Activated gamma-delta T cell (primary cell): Measurements from ENCODE around the gene HAUS7.

Experiments
- DNase-seq: peaks from one replicate; lab custom pipeline; 2025; lab: John Stamatoyannopoulos, UW

HAUS7 gene

DNA sequence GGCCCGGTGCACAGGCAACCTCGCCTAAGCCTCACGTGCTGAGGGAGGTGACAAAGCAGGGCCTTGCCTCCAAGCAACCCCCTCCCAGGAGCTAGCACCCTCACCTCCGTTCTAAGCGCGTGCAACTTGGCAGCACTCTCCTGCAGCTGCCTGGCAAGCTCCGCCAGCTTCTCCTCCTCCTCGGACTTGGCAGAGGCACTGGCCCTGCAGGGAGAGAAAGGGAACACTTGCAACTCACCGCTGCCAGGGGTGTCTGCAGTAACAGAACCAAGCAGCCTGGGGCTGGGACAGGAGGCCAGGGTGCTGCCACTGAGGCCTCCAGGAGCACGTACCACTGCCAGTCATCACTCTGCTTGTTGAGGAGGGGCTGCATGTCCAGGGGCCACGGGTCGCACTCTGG lies 14.2 kb downstream of the HAUS7 start:
- no peak for DNase-seq

DNA sequence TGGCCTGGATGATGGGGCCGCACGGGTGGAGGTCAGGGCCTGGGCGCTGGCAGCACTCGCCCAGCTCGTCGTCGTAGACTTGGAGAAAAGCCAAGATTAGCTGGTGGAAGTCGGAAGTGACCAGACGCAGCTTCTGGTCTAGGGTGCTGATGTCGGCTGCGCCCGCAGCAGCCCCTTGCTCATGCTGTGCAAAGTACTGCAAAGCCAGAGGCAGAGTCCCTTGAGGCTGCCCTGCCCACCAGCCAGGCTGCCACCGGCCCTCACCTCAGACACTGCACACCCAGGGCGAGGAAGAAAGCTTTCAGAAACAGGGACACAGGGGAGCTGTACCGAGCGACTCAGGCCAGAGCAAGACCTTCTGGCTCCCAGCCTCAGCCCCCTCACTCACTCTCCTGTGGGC lies 14.8 kb downstream of the HAUS7 start:
- no peak for DNase-seq

DNA sequence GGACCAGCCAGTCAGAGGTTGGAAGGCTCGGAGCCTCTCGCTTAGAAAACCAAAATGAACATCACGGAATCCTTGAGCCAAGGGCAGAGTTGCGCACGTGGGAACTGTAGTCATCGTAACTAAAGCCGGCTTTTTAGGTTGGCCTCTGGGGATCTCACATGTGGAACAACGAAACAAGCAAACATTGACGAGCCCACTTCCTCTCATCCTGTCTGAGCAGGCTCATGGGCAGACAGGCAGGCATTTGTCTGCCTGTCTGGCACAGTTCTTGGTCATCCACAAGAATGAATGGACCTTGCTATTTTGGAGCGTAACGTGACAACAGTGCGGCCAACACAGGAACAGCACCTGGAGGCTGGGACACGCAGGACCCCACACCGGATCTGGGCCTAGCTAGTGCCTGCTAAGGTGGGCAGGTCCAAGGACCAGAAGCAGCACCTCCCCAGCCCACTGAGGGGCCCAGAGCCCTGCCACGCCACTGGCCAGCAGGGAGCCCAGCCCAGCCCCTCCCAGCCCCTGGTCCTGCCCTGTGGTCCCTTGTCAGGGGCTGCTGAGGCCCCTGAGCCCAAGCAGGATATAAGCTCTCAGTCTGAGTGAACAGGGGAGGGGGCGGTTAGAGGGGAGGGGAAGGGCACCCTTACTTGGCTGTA lies 15.3 kb downstream of the HAUS7 start:
- DNase-seq = no peak

DNA sequence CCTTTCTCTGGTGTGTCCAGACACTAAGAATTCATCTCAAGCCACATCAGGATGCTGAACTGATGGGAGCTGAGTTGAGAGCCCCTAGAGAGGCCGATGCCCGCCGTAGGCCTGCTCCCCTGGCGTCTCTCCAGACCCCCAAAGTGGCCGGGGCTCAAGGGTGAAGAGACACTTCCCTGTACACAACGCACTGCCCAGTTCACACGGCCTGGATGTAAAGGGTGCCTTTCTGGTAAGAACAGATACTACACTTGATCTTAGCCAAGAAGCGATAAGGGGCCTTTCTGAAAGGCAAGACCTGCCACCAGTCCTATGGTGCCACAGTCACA lies 19.5 kb downstream of the HAUS7 start:
- DNase-seq = no peak

DNA sequence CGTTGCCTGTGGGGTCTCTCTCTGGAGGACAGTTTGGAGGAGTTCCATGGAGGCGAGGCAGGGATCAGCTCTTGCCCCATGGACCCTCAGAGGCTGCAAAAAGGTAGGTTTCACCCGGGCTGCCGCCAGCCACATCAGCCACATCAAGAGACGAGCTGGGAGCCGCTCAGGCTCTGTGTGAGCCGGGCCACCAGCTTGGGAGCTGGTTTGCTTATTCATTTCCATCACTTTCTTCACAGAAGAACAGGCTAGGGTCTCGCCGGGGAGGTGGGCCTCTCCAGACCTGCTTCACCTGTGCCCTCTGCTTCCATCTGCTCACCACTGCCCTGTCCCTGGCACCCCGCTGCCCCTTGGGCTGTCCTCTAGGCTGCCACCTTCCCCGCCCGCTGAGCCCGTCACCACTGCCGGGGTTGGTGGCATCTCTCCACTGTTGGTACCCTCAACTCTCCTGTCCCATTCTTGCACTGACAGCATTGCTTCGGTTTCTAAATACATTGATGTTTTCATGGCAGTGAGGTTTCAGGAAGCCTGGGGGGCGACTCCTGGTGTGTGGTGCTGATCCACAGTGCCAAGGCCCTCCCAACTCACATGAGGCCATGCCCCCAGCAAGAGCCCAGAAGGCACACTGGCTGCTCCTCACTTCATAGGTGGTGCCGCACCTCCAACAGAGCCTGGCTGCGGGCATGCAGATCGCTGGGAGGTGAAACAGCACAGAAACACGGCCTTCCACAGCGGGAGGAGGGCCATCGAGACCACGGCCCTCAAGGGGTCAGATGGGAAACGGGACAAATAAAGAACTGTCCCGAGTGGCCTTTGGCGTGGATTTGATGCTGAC lies 20.0 kb downstream of the HAUS7 start:
- DNase-seq = no peak

DNA sequence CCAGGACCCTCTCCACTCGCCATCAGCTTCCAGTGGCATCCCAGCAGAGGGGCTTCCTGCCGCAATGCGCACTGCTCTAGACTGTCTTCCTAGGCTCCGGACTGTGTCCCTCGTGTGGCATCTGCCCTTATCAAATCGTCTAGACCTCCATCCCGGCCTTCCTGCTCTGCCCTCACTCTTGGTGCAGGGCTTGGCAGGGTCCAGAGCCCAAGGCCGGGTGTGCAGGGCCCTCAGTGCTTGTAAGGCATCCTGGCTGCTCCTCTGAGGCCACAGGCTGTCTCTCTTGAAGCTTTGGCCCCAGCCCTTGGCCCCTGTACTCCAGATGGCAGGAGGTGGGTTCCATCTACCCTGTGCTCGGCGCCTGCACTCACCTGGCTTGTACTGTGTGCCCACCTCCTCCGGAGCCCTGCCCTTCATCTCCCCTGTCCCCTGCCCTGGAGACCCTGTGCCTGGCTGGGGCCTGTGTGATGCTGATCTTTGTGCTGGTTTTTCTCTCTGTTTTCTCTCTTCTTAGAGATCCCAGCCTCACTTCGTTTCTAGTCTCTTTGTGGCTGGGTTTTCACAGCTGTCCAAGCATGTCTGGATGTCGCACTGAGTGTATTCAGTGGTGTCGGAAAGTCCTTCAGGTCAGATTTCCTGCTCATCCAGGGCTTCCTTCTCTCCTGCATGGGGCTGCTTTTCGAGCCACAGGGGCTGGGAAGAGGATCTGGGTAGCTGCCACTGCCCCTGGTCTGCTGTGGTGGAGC lies 20.8 kb downstream of the HAUS7 start:
- DNase-seq = no peak

DNA sequence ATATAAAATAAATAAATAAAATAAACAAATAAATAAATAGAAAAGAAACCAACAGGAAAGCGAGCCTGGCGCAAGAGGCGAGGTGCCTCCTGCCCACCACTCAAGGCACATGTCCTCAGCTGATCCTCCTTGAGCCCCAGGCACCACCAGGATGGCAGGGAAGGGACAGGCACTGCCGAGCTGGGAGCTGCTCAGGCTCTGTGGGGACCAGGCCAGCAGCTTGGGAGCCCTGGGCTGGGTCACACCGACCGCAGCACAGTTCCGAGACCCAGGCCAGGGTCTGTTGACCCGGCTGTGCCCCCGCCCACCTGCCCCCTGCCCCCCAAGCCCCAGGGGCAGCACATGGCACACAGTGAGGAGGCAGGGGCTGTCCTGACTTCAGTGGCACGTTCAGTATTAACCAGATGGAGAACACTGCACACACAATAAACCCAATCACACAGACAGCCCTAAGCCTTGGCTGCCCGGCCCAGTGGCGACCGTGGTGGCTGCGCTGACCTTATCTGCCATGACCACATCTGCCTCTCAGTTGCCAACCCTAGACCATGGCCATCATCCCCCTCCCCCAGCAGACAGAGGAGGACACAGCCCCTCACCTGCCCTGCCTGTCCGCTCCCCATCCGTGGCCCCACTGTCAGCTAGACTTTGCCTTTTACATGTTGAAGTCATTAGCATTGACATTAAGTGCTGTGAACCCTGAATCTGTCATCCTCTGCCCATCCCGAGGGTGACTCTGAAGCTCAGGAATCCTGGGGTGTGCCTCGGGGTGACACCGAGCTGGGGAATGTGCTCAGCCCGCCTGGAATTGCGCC lies 21.6 kb downstream of the HAUS7 start:
- no peak for DNase-seq

DNA sequence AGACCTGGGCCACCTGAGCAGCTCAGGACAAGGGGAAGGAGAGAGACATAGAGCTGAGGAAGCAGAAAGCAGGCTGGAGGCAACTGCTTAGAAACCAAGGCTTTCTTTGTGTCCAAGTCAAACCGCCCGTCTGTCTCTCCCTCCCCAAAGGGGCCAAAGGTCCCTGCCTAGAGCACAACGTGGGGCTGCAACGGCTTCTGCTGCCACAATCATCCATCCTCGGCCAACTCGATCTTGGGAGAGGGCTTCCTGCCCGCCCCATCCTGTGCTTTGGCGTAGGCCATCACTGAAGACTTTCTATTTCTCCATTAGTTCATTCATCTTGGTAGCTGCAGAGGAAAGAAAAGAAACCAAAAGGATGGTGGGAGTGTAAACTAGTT lies 22.8 kb downstream of the HAUS7 start:
- no peak for DNase-seq

DNA sequence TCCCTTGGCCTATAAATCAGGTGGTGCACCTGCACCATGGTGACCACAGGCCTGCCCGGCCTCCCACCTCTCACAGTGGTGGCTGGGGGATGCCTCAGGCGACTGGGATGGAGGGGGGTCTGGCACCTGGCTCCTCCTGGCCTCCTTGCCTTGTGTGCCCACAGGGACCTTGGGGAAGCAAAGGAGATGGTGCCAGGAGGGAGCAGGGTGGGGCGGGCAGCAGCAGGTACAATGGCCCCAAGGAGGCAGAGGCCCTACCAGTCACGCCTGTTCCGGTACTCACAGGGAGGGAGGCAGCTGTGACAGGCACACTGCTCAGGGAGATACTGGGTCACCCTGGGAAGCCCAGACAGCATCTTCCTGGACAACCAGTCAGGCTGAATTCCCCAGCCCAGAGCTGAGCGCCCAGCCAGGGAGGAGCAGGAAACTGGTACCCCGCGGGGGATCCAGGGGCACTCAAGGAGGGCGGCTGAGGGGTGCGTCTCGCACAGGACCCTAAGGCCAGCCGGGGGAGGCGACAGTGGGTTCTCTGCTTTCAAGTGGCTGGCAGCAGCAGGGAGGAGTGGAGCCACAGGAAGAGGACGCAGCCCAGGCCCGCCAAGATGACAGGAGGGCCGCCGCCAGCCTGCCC lies 23.3 kb downstream of the HAUS7 start:
- DNase-seq = no peak

DNA sequence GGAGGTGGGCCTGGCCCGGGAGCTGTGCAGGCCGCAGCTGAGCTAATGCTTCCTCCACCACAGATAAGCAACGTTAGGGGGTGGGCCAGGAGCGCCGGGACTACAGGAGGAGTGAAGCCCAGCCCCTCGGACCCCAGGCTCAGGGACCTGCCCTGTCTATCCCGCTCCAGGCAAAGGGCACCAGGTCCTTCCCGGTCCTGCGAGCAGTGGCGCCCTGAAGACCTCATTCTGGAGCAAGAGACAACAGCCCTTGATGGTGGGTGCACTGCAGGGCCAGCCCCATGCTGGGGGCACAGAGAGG lies 23.8 kb downstream of the HAUS7 start:
- DNase-seq = no peak

DNA sequence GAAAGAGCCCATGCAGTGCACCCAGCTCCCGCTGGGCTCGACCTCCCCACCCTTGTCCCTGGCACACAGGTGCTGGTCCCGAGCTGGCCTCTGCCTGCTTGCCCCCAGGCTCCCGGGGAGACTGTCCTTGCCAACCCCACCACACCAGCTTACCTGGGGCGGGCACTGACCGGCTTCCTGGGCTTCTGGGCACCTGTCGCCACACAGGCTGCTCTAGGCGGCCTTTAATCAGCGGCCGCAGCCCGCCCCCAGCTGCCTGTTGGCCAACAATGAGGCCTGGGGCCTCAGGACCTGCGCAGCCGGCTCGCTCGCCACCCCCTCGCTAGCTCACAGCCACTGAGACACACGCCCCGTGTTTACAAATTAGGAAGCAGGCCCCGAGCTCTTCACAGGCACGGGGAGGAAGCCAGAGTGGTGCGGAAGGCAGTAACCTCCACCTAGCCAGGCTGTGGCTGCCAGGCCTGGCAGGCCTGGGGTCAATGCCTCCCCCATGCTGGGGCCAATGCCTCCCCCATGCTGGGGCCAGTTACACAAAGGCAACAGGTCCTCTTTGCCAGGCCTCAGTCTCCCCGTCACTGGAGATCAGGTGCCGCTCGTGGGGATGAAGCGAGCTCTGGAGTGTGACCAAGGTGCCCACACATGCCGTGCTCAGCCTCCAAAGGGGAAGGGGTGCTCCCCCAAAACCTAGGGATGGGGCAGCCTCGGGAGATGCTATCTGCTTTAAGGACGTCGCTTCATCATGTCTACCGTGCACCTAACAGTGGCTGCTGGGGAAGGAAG lies 24.3 kb downstream of the HAUS7 start, which contains the start of gene TREX2:
TREX2 (minus strand) TSS at position 201 of the 780 bp plus-strand sequence. CDS start 626 bp downstream, outside the sequence.
- no peak for DNase-seq

DNA sequence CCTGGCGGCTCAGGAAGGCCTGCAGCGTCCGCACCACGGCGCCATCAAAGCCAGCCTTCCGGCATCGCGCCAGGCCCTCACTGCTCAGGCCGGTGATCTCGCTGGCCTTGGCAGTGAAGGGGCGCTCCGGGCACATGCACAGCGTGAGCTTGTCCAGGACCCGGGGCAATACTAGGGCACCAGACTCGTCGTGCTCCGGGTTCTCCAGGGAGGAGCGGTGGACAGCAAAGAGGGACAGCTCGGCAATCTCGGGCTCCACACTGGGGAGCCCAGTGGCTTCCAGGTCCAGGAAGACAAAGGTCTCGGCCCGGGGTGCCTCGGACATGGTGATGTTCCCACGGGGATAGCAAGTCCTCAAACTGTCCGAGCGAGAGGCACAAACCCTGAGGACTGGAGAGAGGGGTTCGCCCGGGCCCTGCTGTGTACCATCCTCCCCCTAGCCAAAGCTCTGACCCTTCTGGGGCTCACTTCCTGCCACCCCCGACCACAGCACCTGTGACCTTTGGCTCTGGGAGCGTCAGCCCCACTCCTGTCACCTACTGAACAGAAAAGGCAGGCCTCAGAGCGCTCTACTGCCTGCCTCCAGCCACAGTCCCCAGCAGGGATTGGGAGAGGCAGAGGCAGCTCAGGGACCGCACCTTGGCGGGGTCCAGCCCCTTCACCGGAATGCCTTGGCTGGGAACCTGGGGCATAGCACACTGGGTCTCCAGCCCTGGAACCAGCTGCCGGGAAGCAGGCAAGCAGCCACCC lies 25.1 kb downstream of the HAUS7 start:
- DNase-seq = no peak

DNA sequence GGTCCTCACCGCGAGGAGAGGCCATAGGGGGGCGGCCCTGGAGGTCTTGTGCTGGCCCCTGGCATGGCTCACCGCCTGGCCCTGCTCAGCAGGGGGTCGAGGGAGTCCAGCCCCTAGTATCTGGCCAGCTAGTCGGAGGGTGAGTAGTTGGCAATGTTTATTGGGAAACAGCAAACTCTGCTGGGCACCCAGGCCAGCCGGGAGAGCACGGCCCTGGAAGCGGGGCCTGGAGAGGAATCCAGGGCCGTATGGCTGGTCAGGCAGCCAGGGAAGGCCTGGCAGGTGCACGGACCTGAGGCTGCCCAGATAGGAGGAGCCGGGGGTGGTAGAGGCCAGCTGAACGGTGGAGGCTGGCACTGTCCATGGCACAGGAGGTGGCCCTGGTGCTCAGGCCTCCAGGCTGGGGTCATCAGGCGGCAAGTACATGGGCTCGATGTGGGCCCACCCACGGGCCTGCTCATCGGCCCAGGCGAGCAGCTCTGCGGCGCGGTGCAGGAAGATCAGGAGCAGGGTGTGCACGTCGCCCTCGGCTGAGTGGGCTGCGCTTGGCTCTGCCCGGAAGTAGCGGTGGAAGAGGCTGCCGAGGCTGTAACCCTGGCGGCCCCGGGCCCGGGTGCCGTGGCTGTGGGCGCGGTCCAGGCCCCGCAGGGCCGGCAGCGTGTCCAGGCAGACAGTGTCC lies 25.9 kb downstream of the HAUS7 start:
- no peak for DNase-seq

DNA sequence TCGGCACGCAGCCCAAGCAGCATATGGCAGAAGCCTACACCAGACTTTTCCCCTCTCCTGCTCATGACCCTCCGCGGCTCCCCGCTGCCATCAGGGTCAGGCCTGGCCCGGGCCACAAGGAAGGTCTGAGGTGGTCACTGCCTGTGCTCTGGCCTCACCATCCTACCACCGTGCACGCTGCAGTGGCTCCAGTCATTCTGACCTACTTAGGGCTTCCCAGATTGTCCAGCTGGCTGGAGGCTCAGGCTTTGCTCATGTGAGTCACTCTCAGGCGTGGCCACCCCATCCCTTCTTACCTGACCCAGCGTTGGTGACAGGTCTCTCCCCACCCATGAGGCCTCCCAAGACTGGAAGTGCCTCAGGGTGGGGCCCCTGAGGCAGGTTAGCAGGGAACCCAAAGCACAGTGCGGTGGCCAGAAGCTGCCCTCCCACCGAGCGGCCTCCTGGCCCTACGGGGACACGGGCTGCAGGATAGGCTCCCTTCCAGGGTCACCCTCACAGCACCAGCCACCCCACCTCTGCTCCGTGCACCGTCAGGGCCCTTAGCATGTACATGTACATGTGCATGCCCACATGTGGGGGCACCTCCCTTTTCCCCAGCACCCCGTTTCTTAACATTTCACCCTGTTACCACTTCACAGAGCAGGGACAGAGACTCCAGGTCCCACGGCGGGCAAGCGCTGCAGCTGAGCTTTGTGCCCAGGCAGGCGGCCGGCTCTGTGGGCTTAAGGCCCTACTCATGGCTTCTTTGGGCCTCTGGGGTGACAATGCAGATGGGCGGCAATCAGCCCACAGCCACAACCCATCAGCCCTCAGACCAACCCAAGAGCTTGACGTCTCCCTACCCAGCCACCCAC lies 26.7 kb downstream of the HAUS7 start:
- no peak for DNase-seq

DNA sequence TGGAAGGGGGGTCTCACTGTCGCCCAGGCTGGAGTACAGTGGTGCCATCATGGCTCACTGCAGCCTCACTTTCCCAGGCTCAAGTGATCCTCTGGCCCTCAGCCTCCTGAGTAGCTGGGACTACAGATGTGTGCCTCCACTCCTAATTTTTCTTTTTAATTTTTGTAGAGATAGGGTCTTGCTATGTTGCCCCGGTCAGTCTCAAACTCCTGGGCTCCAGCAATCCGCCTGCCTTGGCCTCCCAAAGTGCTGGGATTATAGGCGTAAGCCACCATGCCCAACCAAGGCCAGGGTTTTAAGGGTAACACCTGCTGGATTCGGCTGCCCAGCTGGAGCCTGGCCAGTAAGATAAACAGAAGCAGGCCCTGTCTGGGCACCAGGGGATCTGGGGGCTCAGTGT lies 27.9 kb downstream of the HAUS7 start:
- DNase-seq = no peak

DNA sequence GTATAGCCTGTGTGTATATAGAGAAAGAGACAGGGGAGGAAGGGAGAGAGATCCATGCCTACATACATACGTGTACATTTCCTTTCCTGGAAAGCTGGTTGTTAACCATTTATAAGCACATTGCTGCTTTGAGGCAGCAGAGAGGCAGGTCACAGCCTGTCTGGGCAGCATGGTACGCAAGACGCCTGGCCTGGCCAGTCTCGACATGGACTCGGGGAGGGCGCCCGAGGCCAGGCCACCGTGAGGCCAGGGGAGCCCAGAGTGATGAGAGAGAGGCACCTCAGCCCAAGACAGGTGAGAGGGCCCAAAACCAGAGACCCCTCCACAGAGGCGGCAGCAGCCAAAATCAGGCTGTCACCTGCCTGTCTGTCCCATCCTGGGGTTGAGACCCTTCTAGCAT lies 28.4 kb downstream of the HAUS7 start:
- no peak for DNase-seq

DNA sequence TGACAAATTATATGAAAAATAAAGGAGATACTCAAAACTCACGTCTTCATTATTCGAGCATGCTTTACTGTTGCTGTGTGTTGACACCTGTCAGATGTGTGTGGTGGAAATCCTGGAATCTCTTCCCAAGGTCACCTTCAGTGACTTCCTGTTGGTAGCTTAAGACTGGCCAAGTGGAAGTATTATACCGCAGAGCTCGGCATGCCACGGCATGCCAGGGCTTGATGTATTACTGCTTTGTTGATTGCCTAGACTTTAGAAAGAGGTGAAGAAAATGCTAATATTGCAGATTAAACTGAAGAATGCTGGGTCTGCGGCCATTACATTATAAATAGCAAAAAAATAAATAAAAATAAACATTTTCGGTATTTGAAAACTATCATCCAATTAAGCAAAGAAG lies 29.1 kb downstream of the HAUS7 start:
- DNase-seq = no peak

DNA sequence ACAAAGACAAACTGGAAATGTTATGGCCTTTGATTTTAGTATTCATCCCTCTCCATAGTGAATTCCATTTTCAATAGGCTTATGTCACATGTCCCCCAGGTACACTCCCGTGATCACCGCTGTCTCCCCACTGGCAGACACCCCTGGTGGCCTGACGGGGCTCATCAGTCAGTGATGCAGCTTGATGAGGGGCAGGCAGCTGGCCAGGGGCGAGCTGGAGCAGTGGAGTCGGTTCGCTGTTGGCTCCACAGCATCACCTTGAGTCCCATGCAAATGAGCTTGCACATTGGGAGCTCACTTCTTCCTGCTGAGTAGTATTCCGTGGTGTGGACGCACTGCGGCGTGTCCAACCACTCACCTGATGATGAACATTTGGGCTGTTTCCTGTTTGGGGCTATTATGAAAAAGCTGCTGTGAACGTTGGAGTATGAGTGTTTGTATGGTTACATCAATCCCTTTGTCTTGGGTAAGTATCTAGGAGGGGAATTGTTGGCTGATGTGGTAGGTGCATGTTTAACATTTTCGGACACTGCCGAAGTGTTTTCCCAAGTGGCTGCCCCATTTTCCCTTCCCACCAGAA lies 29.7 kb downstream of the HAUS7 start:
- no peak for DNase-seq
